Osteoblast (primary cell): ENCODE data around the gene ABCC11. TPM values are rescaled to one million over a fixed set of nuclear protein-coding genes. Genes with fewer than 3 reads are reported as not detected.

Experiments used
- DNase-seq: peaks from one replicate; pipeline ENCODE4 v3.0.0; 2011; ENCODE audit warnings: low spot score, mixed read lengths; ENCODE audit not compliant: insufficient read length; ENCODE audit errors: missing footprints
- H2AFZ ChIP-seq: 2 replicates; pipeline ENCODE4 v1.6.0; 2011; ENCODE audit warnings: mild to moderate bottlenecking, low read length
- H3K27ac ChIP-seq: 2 replicates; pipeline ENCODE4 v1.5.1; 2011; ENCODE audit warnings: mild to moderate bottlenecking, low read depth, low read length, moderate library complexity
- H3K27me3 ChIP-seq: 2 replicates; pipeline ENCODE4 v1.6.0; 2012; ENCODE audit warnings: mild to moderate bottlenecking, control low read depth, inconsistent platforms, low read length, moderate library complexity; ENCODE audit not compliant: insufficient read depth
- H3K36me3 ChIP-seq: 2 replicates; pipeline ENCODE4 v1.5.1; 2011; ENCODE audit warnings: mild to moderate bottlenecking, low read length, control low read depth, moderate library complexity; ENCODE audit not compliant: insufficient read depth
- H3K4me1 ChIP-seq: 2 replicates; pipeline ENCODE4 v1.5.1; 2011; ENCODE audit warnings: mild to moderate bottlenecking, low read length, control low read depth, moderate library complexity; ENCODE audit not compliant: insufficient read depth
- H3K4me2 ChIP-seq: 2 replicates; pipeline ENCODE4 v1.6.0; 2011; ENCODE audit warnings: mild to moderate bottlenecking, low read length; ENCODE audit not compliant: insufficient read depth
- H3K4me3 ChIP-seq: fragments of 200-600 bp; sonication (generic); 3 replicates; pipeline ENCODE4 v1.5.1; 2012; ENCODE audit warnings: mild to moderate bottlenecking, low read length, inconsistent platforms; ENCODE audit not compliant: insufficient read depth
- H3K79me2 ChIP-seq: 2 replicates; pipeline ENCODE4 v1.6.0; 2012; ENCODE audit warnings: mild to moderate bottlenecking, low read length, control low read depth, inconsistent platforms; ENCODE audit not compliant: insufficient read depth
- H3K9me3 ChIP-seq: 2 replicates; pipeline ENCODE4 v1.5.1; 2011; ENCODE audit warnings: low read depth, low read length, control low read depth
- H4K20me1 ChIP-seq: 2 replicates; pipeline ENCODE4 v1.6.0; 2012; ENCODE audit warnings: mild to moderate bottlenecking, low read length, control low read depth; ENCODE audit not compliant: insufficient read depth
- CTCF ChIP-seq: IDR thresholded peaks from 2 replicates; pipeline ENCODE4 v1.5.1; 2011; ENCODE audit warnings: mild to moderate bottlenecking, low read depth, low read length, moderate library complexity; ENCODE audit errors: extremely low read depth
- total RNA-seq: library from RNA; depleted of rRNA; stranded (reverse); fragments of >200 nt; gene quantifications from 2 replicates; pipeline ENCODE4 v1.2.3, GENCODE V29; 2012

Gene ABCC11
- total RNA-seq, 1 donor, result under 0.01 TPM

GRCh38 chr16:48218473-48218872 lies 28.9 kb downstream of the ABCC11 start:
- Histone ChIP-seq H3K4me3 (no peak overlapping the region), H3K36me3 (no peaks in the 10 kb centered on the region), H3K4me2 (no peak overlapping the region), H4K20me1 (no peaks in the 10 kb centered on the region), H2AFZ (no peak overlapping the region), H3K27me3 (no peaks in the 10 kb centered on the region), H3K79me2 (no peaks in the 10 kb centered on the region), H3K4me1 (no peaks in the 10 kb centered on the region), H3K9me3 (no peaks in the 10 kb centered on the region), H3K27ac (no peak overlapping the region)
- no peak for TF ChIP-seq CTCF
- DNase-seq, result no peak

DNA sequence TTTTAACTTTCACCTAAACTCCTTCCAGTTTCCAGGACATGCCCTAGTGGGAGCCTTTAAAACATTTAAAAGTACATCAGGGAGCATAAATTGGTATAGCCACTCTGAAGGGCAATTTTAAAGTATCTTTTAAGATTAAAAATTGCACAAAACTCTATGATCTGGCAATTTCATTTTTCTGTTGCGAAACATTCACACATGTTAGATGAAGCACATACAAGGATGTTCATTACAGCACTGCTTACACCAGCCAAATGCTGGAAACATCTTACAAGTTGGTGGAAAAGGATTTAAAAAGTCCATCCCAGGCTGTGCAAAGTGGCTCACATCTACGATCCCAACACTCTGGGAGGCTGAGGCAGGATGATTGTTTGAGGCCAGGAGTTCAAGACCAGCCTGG lies 29.6 kb downstream of the ABCC11 start:
- H3K36me3 ChIP-seq, result no peaks in the 10 kb centered on the region
- DNase-seq, result no peak
- H3K79me2 ChIP-seq, result no peaks in the 10 kb centered on the region
- no peaks in the 10 kb centered on the region for H3K4me1 ChIP-seq
- no peaks in the 10 kb centered on the region for H4K20me1 ChIP-seq
- H3K4me3 ChIP-seq, result no peak overlapping the region
- no peaks in the 10 kb centered on the region for H3K27me3 ChIP-seq
- no peak for TF ChIP-seq CTCF
- H3K9me3 ChIP-seq, result no peaks in the 10 kb centered on the region
- H3K27ac ChIP-seq, result no peak overlapping the region
- no peak overlapping the region for H3K4me2 ChIP-seq
- no peak overlapping the region for H2AFZ ChIP-seq

DNA sequence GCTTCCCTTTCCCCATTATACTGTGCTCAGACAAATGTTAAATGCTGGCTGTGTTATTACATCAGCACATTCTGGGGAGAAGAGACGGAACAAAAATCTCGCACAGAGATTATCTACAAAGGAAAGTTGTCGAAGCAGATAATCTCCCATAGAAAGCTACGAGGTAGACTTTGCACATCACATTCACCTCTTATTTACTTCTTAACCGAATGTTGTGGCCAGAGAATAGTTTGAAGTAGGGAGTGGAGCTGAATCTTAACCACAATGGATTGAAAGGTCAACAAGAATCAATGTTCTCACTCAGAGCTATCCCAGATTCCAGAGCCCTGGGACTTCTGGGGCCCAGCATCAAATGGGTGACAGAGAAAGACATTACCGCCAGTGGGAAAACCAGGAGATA lies 31.6 kb downstream of the ABCC11 start:
- no peaks in the 10 kb centered on the region for H3K9me3 ChIP-seq
- H3K4me3 ChIP-seq, result no peak overlapping the region

DNA sequence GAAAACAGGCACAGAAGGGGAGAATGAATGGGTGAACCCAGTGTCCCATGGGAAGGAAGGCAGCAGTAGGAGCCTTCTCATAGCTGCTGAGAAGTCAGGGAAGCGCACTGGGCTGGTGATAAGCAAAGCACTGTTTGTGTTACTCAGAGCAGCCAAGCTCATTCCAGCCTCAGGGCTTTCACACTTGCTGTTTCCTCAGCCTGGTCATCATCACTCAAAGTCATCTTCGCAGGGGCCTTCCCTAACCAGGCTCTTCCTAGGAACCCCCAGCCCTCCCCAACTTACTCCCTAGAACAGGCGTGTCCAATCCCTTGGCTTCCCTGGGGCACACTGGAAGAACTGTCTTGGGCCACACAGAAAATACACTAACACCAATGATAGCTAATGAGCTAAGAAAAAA lies 35.3 kb downstream of the ABCC11 start:
- Histone ChIP-seq H3K27me3 (no peaks in the 10 kb centered on the region), H2AFZ (no peak overlapping the region), H3K4me2 (no peak overlapping the region), H3K36me3 (no peaks in the 10 kb centered on the region), H3K79me2 (no peaks in the 10 kb centered on the region), H4K20me1 (no peaks in the 10 kb centered on the region), H3K9me3 (no peaks in the 10 kb centered on the region), H3K4me1 (no peaks in the 10 kb centered on the region), H3K4me3 (no peak overlapping the region), H3K27ac (no peak overlapping the region)
- no peak for TF ChIP-seq CTCF
- no peak for DNase-seq

More for the DNA sequence above, 31.6 kb downstream of the ABCC11 start:
- Histone ChIP-seq H2AFZ (no peak overlapping the region), H3K4me1 (no peaks in the 10 kb centered on the region), H3K27me3 (no peaks in the 10 kb centered on the region), H3K27ac (no peak overlapping the region), H3K36me3 (no peaks in the 10 kb centered on the region), H3K79me2 (no peaks in the 10 kb centered on the region), H3K4me2 (no peak overlapping the region), H4K20me1 (no peaks in the 10 kb centered on the region)
- DNase-seq, result no peak
- no peak for TF ChIP-seq CTCF
